Activated effector memory CD4-positive, alpha-beta T cell treated with anti-CD3 and anti-CD28 coated beads, Interleukin-2, amount 50 U/mL, for 16 hours (primary cell): ENCODE measurements around the gene CD109.
"Not testable (repeated sequence)": the region's sequence is repeated elsewhere in the genome, so short reads cannot be mapped to it uniquely, and the experiment has no call there.

Experiments
- DNase-seq: peaks from one replicate; pipeline ENCODE4 v3.0.0-alpha.2; 2020

The CD109 gene

GRCh38 chr6:73695619-73696421, at the start of gene CD109:
CD109 (plus strand) TSS chr6:73696203; CDS start chr6:73696216, 13 bp downstream.
- DNase-seq = peak; percentile 88

GRCh38 chr6:73648166-73648565, 47.8 kb upstream of the CD109 start:
- DNase-seq = no peak

GRCh38 chr6:73649783-73650182, 46.2 kb upstream of the CD109 start:
- DNase-seq = no peak

GRCh38 chr6:73652637-73653570, 43.1 kb upstream of the CD109 start:
- DNase-seq = peak; percentile 87

- peak; percentile 97 for DNase-seq
Measured at GRCh38 chr6:73653571-73654424, 42.2 kb upstream of the CD109 start, which contains the start of gene SLC17A5. SLC17A5 (minus strand) TSS chr6:73653992; CDS start chr6:73653886, 106 bp downstream.

GRCh38 chr6:73655341-73655917, 40.6 kb upstream of the CD109 start:
- DNase-seq = no peak

DNA sequence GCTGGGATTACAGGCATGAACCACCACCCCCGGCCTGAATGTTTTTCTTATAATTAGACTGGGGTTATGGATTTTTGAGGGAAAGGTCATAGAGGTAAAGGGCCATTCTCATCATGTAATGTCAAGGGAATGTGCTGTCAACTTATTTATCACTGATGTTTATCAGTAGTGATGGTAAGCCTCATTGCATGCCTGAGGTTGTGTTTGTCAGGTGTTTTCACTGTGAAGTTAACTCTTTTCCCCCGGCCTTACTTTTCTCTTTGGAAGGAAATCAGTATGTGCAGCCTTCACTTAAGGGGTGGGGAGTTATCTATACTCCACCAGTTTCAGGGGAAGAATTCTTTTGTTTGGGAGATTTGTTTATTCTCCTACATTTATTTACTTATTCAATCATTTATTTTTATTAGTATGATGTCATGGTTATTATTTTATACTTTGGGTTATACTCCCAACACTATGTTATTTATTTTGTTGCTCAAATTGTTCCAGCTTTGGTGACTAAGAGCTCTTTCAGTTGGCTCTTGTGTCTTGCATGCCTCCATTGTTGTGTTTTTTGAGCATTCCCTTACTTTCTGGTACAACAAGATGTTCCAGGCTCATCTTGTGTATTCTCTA, 39.4 kb upstream of the CD109 start:
- no peak for DNase-seq

- DNase-seq = no peak
Measured at GRCh38 chr6:73657201-73657600, 38.8 kb upstream of the CD109 start.

- no peak for DNase-seq
Measured at GRCh38 chr6:73664701-73665100, 31.3 kb upstream of the CD109 start.

- no peak for DNase-seq
Measured at GRCh38 chr6:73665686-73666319, 30.2 kb upstream of the CD109 start.

DNA sequence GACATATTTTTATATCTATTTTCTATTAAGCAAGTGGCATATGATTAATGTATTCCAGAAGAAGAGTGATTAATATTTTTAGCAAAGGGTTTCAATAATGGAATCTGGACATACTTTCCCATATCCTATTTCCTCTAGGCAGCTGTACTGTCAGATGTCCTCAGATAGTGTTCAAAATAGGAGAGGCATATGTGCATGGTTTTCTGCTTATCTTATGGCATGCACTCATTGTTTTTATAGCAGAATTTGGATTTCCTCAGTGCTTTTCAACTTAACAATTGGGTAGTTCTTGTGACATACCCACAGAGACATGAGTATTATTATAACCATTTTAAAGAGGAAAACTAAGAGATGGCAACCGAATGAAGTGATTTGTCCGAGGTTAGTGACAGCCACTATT, 29.6 kb upstream of the CD109 start:
- DNase-seq = no peak

DNA sequence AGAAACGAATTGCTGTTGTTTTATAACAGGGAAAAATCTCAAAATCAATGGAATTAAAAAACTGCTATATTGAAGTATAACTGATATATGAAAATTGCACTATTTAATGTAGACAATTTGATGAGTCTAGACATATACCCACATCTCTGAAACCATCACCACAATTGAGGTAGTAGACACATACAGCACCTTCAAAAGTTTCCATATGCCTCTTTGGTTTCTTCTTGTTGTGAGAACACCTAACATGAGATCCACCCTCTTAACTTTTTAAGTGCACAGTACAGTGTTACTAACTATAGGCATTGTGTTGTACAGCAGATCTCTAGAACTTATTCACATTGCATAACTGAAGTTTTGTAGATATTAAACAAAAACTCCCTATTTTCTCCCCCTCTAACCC, 28.2 kb upstream of the CD109 start:
- no peak for DNase-seq

- DNase-seq = no peak
Measured at GRCh38 chr6:73669005-73669404, 27.0 kb upstream of the CD109 start.

DNA sequence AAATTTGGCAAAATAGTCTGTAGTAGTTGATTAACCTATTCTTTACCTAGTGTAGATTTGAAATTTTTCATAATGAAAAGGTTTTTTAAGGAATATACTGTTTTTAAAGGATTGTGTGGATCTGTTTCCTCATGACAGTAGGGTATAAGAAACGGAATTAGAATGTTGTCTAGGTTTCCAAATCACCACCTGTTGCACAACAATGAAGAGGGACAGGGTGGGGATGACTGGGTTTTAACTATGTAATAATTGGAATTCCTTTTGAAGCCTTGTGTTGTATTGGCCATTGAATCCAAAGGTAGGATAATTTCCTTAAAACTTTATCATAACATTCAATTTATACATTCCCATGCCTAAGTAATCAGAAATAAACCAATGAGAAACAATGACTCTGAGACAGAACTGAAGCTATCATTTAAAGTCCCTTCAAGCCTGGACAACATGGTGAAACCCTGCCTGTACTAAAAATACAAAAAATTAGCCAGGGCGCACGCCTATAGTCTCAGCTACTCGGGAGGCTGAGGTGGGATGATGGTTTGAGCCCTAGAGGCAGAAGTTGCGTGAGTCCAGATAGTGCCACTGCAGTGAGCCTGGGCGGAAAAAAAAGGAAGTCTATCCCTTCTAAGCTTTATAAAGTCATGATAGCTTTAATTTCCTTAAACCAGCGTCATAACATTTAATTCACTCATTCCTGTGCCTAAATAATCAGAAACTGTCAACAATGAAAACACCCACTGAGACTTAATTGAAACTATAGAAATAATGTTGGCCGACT, 23.9 kb upstream of the CD109 start:
- DNase-seq = no peak

DNA sequence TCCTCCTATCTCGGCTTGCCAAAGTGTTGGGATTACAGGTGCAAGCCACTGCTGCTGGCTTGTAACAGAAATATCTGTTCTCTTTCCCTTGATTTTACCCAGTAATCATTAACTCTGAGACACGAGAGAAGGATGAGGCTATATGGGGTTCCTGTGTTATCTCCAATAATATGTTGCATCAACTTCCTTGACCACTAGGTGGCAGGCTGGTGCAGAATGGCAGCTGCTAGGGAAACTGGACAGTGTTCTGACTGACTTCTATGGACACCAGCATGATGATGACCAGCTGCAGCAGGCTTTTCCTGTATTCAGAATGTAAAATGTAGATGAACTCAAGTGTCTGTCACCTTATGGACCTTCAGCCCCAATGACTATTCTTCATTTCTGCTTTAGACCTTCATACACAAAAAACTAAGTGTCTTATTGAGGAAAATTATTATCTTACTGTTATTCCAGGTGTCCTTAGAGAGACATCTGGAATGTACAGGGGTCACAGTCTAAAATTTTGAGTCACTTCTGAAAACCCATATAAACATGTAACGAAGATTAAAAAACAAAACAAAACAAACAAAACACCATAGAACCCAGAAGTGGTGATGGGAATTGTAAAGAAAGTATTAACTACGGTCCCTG, 20.4 kb upstream of the CD109 start:
- DNase-seq = peak; percentile 85

DNA sequence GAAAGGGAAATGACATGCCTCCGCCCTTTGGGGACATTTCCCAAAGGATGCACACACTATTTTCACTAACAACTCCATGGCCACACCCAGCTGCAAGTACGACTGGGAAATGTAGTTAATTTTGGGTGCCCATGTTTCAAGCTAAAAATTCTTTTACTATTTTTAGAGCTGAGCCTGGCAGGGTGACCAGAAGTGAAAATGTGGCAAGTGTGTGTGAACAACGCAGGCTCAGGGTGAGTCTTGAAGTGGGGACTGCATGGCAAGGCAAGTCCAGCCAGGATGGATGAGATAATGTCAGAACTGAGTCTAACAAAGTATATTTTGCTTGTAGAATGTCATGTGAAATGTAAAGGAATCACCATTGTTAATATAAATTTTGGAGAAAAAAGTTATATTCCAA, 17.0 kb upstream of the CD109 start:
- DNase-seq = no peak

GRCh38 chr6:73679846-73680245, 16.2 kb upstream of the CD109 start:
- not testable (repeated sequence) for DNase-seq

DNA sequence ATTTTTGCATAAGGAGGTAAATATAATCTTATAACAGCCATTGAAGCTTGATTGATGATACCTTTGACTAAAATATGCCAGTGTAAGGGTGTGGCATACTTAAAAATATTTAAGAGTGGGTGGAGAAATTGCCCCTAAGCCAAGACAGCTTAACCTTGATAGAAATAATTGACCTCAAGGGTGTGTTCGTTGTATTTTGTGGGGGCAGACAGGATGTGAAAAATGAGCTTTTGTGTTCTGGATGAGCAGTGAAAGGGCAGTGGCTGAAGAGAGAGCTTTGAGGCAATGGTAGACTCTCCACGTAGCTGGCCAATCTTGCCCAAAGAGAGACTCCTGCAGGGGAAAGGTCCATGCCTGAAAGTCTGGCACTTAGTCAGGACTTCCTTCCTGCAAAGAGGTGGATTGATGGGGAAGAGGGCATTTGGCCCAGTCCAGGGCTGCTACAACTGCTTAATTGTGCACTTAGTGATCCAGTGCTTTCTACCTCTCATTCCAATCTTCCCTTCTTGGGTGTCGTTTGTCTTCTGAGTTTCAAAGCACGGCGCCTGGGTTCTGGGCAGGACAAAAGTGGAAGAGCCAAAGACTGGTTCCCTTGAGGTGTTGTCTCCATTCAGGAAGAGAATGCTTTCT, 15.6 kb upstream of the CD109 start:
- no peak for DNase-seq

GRCh38 chr6:73683574-73683973, 12.4 kb upstream of the CD109 start:
- DNase-seq = not testable (repeated sequence)

DNA sequence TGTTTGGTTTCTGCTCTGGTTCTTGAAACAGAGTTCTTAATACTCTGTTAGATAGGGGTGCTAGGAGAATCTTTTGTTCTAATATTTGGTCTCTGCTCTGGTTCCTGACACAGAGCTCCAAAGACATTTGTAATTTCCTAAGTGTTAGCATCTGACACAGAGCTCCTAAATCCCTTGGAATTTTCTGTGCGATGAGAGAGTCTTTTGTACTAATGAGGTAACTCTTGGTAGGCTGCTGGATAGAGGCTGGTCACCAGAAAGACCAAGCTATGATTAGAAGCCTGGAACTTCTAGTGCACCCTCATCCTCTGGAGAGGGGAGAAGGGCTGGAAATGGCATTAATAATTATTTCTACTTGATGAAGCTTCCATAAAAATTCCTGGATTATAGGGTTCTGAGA, 7.7 kb upstream of the CD109 start:
- DNase-seq = no peak
